ENCODE data around the gene ZNF831.

ZNF831 gene

DNA sequence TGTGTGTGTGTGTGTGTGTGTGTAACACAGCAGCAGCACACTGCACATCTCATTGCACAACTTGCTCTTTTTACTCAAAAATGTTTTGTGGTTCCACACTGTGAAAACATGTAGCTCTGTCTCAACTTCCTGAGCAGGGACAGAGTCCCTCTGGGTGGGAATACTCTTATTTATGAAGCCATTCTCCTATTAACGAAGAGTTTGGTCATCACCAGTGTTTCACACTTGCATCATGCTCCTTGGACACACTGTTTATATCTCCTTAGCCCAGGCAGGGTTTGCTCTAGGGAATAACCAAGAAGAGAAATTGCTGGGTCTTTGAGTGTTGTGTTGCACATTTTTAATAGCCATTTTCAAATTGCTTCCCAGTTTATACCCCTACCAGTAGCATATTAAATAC is 53.6 kb downstream of the ZNF831 start:
- no peak for DNase-seq

DNA sequence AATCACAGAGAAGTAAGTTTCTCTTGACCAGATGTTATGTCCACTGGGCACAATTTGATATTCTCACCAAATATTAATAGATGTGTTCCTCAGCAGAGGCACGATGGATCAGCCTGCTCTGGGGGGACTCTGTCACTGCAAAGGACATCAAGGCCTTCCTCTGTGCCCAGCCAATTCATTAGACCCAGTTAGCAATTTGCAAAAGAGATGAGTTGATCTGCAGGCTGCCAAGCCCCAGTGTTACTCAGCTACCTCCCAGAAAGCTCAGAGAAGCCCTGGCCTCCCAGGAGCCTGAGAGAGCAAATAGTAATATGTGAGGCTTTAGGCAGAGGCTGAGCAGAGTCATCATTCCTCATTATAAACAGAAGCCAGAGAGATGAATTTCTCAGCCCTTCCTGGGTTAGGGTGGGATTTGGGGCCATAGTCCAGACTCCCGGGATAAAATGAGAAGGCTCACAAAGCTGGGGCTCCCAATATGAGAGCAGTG is 54.2 kb downstream of the ZNF831 start:
- no peak for DNase-seq

DNA sequence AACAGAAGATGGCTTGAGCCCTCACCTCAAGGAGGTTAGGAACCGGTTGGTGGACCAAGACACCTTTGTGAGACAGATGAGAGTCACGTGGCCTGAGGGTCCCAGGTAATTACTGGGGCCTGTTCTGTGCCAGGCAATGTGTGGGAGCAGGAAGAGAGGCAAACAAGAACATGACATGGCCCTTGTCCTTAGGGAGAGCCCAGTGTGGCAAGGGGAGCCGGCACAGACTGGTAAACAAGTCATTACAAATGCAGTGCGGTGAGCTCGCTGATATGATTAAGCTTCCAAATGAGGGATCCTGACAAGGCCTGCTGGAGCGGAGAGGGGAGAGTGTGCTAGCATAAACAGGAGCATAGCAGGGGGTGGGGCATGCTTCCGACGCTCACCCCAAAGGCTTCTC is 55.6 kb downstream of the ZNF831 start:
- DNase-seq = no peak

GRCh38 chr20:59220161-59220560 is 56.5 kb downstream of the ZNF831 start:
- DNase-seq = no peak

- no peak for DNase-seq
These were observed 57.6 kb downstream of the ZNF831 start for GRCh38 chr20:59221049-59221706.

DNA sequence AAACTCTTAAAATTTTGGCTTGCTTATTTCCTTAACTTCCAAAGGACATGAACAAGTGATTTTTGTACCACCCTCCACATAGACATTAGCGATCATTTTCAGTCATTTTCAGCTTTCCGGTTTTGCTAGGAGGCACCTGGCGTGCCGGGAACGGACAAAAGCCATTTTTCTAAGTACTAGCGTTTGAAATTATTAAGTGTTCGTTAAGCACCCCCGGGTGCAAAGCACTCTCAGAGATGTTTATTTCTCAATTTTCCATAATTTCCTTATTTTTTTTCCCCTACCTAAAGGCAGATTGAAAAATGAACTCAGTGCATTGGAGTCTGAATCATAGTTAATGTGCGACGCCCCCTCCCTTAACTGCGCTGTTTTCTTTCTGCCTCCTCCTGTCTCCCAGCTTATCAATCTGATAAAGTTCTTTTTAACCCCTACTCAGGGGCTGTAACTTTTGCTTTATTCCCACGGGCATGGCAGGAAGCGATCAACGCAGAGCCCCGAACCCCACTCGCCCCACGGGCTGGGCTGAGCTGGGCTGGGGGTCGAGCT is 58.2 kb downstream of the ZNF831 start:
- DNase-seq = no peak

DNA sequence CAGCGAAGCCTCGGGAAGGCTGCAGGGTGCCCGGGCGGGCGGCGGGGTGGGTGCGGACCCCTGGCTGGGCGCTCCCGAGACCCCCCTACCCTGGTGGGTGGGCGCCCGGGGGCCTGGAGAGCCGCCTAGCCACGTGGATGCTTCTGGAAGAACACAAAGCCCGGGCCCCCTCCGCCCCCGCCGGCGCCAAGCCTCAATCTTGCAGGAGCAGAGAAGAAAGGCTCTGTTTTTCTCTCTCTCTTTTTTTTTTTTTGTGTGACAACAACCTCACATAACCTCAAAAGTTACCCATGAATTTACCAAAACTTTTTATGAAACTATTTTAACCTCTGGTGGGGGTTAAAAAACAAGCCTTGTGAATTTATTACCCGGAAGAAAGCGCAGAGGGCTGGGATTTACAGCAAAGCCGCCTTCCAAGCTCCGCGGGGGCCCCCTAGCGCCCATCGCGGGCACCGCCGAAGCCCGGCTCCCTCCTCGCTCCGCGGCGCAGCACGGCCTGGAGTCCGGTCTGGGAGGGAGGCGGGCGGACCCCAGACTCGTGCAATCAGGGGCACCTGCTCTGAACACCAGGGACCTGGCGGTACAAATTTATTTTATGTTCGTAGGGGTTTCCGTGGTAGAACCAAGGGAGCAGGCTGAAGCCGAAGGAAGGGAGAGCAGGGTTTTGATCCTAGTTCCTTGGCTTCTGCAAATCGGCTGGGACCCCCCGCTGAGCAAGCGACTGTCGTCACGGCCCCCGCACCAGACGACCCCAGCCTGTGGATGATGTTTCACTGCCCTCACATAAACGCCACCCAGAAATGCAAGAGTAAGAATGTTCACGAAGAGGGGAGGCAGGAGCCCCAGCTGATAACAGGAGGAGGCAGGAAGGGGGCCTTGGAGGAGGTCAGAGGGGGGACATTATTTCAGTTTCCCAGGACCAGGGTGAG is 58.9 kb downstream of the ZNF831 start:
- DNase-seq = peak; percentile 79

DNA sequence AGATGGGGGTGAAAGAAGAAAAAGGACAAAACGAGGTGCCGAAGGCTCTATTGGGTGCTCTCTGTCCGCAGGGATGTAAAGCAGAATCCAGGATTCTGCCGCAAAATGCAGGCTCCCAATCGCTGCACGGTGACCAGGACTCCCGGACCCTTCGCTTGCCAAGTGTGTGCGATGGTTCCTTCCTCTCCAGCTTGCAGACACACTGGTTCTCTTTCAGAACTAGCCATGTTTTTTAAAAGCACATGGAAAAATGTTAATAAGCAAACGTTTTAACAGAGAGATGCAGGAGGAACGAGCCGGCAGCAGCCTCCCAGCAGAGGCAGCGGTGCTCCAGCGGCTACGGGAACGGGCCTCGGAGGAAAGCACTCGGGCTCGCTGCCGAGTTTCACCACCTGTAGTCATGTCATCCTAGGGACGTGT is 59.6 kb downstream of the ZNF831 start:
- DNase-seq = no peak

DNA sequence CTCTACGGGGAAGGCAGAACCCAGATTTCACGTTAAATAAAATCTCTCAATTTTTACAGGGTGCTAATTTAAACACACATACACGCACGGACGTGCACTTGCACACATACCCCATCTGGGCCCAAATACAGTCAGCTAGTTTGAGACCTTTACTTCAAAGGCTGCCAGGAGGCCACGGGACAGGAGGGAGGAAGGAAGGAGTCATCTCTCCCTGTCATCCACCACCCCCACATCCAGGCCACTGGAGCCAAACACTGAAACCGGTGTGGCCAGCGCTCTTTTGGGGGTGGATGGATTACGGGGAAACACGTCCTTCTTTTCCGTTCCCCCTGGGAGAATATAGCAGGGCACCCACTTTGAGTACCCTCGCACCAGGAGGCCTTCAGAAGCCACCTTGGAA is 60.1 kb downstream of the ZNF831 start:
- DNase-seq = no peak

DNA sequence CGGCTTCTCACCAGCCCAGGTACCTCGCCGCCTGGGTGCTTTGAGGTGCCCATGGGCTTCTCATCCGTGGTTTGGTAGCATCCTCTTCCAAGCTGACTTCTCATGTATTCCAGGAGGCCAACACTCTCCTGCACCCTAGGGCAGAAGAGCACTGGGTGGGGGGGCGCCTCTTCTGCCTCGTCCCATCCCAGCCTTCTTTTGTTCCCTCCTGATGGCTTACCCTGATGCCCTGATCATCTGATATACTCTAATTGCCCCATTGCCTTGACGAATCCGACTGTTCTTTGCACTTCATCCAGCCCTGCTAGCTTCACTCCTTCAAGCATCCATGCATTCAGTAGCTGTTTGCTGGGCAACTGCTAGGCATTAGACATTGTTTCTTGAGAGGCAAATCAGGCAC is 60.6 kb downstream of the ZNF831 start:
- DNase-seq = no peak

GRCh38 chr20:59230385-59230784 is 66.8 kb downstream of the ZNF831 start:
- DNase-seq = no peak

- no peak for DNase-seq
These were observed 67.6 kb downstream of the ZNF831 start for GRCh38 chr20:59231124-59231804.

DNA sequence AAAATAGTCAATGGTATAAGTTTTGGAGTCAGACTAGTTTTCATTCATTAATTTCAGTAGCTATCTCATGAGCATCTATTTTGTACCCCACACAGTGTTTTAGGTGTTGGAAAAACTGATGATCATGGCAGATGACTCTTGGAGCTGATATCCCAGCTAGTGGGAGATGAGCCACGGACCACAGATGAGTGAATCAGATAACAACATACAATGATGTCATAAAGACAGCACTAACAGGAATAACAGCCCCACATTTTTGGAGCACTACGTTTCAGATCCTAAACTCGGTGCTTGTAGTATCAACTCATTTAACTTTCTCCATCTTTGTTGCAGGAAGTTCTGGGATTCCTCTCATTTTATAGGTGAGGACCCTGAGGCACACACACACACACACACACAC is 69.0 kb downstream of the ZNF831 start:
- DNase-seq = no peak

GRCh38 chr20:59235226-59235625 is 71.6 kb downstream of the ZNF831 start:
- DNase-seq = no peak

DNA sequence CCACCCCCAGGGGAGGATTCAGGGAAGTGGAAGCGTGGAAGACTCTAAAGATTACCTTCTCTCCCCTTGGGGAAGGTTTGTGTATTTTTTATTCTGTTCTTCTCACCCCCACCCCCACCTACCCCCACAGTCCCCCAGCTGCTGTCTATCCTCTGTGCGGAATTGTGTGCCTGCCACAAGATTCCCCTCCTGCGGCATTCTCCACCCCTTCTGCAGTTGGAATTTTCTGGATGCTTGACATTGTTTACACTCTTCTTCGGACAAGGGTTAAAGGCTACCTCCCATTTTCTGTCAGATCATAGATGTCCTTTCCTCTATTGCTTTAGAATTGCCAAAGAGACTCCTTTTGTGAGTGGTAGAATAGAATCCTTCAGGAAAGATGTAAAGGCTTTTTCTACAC is 76.4 kb downstream of the ZNF831 start:
- no peak for DNase-seq

DNA sequence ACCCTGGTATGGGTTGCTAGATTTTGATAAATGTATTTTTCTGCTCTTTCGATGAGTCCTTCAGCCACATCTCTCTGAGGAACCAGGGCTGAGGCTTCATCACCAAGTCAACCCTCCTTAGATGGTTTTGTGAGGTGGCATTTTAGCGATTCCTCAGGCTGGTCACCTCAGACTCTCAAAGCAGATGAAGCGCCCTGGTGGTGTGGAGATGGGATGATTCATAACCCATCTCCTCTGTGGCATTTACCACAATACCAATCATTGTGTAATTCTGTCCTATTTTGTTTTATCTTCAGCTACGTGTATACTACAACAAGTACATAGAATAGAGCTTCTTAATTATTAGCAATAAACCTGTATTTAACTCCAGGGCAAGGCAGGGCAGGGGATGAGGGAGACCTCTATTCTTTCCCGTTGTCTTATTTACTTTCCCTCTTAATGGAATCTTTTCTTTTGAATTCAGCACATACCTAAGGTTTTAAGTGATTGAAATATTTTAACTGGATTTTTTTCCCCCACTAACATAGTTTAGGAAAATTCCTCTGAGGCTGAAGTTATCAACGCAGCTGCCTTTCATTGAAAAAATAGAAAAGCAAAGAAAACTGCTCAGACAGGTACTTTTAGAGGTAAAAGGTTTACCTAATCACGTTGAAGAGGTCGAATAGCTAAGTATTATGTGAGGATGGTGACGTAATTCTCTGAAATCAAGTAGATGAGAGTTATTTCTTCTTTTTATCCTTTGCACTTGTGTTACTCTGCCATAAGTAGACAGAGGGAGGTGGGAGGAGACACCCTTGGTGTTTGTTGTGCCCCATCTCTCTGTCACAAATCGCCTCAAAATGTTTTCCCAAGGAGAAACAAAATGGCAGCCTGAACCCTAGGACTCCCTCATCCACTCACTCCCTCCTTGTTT is 79.3 kb downstream of the ZNF831 start:
- DNase-seq = no peak

GRCh38 chr20:59246691-59247400 is 83.2 kb downstream of the ZNF831 start:
- no peak for DNase-seq

DNA sequence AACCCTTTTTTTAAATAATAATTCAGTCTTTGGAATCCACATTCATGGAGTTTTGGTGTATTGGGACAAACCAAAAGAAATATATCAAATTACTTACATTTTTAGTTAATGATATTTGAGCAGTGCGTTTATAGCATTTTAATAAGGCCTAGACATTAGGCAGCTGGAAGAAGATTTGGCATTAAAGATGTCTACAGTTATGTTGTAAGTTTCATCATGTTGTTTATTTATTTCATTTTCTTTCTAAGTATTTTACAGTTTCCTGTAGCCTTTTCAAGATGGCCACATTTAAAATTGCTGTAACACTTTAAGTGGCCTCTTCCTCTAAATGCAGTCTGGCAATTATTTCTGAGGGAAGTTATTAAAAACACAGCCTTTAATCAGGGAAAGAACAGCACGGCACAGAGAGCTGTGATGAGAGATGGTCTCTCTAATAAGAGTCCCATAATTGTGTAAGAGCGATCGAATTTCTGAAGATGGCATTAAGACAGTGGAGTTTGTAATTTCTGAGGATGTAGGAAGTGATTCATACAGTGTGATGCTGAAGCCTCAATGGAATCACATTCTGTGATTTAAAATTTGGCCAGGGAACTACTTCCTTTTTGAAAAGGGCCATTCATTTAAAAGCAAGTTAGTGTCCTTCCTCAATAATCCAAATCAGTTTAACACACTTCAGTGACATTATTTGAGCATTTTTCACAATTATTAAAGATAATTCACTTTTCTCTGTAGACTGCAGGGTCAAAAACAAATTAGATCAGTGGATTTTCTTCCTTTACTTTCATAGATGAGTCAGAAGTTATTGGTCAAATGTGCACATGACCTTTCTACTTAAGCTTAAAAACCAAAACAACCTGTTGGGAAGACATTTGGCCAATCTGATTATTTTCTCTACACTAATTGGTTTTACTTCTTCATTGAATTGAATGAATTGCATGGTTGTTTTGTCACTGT is 84.4 kb downstream of the ZNF831 start:
- no peak for DNase-seq

DNA sequence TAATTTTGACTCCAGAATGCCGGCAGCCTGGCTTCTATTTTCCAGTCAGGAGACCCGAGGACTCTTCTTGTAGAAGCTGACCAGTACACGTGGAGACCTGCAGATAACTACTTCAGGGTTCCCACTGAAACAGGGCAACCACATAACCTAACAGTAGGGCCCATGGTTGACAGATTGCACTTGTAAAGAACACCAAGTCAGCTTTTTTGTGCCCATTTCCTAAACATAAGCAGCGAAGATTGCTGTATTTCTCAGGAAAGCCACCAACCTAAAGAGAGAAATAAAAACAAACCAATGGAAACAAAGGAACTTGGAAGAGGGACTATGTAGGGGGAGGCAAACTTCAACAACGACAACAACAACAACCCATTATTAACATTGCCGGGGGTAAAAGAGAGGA is 86.7 kb downstream of the ZNF831 start:
- no peak for DNase-seq

DNA sequence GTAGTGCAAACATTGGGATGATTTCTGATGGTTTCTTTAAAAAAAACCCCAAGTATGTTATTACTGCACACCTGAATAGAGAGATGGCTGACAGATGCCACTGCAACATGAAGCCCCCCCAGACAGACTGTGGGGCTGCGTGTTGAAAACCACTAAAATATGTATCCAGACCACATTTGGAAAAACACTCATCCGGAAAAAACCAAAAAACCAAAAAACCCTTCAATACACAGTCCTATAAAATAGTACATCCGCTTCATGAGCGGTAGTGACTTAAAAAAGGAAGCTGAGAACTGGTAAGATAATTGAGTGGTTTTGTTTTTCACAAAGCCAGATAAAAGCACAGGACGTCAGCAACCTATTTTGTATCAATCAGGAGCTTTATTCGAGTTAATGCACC is 89.7 kb downstream of the ZNF831 start:
- DNase-seq = no peak
